NCI-H2227 (cell line): ENCODE data around the gene USP6.
"Not testable (repeated sequence)": the region's sequence is repeated elsewhere in the genome, so short reads cannot be mapped to it uniquely, and the experiment has no call there.

ENCODE experiments used
- DNase-seq: peaks from one replicate; lab custom pipeline; 2025; ENCODE audit not compliant: unreplicated experiment; lab: John Stamatoyannopoulos, UW

The USP6 gene

DNA sequence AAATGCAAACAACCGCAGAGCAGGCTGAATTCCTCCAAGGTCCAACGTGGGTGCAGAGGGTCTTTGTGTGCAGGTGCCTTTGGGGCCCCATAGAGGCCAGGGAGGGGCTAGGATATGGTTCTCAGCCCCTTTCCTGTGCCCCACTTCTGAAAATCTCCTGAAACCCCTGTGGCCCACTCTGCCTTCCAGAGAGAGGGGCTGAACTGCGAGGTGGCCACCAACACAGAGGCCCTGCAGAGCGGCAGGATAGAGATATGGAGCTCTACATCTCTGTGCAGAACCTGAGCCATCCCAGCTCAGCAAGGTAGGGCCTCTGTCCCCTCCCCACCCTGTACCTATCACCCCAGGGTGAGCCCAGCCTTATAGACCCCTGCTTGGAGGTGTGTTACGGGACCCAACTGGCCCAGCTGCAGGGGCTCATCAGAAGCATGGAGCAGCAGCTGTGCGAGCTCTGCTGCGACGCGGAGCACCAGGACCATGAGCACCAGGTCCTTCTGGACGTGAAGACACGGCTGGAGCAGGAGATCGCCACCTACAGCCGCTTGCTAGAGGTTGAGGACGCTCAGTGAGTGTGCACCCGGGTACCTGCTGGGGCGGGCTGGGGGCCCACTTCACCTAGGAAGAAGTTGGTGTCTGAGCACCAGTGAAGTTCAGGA lies 5.5 kb downstream of the USP6 start:
- no peak for DNase-seq

DNA sequence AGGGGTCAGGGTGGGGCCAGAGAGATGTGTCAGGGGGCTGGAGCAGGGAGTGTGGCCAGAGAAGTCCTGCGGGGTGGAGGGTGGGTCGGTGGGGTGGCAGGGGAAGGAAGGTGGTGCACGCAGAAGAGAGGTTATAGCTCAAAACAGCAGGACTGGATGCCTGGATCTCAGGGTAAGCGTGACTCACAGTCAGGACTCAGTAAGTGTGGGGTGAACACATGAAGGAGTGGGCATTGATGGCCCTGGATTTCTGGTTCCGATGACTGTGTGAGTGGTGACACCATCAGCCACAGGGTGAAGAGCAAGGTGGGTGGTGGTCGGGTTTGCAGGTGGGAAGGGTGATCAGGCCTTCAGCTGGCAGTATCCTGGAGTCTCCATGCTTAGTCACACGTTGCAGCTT lies 6.2 kb downstream of the USP6 start:
- not testable (repeated sequence) for DNase-seq

DNA sequence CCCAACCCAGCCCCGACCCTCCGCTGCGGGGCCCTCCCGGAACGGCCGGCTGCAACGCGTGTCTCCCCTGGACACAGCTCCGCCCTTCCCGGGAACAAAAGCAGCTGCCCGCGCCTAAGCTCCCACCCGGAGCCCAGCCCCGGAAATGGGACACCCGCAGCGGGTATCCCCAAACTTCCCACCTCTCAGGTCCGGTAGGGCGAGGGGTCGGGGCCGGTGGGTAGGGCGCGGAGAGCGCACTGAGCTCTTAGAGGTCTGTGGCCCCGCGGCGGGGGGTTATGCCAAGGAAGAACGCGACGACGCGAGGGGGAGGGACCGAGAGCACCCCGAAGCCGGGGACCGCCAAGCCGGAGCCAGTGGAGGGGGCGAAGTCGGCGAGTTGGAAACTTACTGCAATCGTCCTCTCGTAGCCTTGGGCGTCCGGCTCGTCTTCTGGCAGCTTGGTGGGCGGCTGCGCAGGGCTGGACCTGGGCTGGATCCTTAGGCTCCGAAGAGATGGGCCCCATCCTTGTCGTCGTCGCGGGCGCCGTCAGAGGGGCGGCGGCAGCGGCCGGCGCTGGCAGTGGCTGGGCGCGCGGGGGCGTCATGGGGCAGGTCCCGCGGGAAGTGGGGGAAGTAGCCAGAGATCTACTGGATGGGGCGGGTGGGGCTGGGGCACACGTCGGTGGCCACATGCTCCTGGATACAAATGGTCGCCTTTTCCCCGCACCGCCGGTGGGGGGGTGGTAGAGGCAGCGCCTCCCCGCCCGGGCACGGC lies 6.9 kb downstream of the USP6 start:
- DNase-seq, result peak; percentile 36

- no peak for DNase-seq
These were observed 7.7 kb downstream of the USP6 start for GRCh38 chr17:5123343-5124124.

- not testable (repeated sequence) for DNase-seq
These were observed 8.4 kb downstream of the USP6 start for GRCh38 chr17:5124125-5124760.

- not testable (repeated sequence) for DNase-seq
These were observed 9.1 kb downstream of the USP6 start for GRCh38 chr17:5124896-5125295.

DNA sequence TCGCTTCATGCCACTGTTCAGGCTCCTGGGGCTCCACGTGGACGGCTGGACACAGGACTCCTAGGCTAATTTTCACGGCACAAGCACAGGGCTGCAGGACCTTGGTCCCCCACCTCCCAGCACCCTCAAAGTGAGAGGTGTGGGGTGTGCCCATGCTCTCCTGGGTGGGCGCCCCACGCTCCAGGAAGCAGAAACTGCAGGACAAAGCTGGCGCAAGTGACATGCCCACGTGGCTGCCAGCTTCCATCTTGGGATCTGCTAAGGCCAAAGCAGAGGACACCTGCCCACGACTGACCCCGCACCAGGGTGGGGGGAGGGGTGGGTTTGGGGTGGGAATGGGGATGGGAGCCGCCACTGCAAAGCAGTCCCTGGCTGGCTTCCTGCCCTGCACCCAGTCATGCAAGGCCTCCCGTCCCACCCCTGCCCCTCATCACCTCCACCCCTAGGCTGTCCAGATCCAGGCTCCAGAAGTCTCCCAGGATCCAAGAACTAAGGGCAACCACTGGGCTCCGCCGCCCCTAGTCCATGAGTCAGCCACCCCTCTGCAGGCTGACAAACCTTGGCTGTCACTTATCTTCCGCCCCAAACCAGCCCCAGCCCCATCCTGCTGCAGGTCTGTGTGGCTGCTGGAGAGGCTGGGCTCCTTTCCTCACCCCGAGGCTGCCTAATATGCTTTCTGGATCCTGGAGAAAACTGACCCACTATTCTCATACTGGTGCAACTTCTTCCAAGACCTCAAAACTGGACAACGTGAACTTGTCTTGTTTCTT lies 11.1 kb downstream of the USP6 start:
- DNase-seq, result no peak

DNA sequence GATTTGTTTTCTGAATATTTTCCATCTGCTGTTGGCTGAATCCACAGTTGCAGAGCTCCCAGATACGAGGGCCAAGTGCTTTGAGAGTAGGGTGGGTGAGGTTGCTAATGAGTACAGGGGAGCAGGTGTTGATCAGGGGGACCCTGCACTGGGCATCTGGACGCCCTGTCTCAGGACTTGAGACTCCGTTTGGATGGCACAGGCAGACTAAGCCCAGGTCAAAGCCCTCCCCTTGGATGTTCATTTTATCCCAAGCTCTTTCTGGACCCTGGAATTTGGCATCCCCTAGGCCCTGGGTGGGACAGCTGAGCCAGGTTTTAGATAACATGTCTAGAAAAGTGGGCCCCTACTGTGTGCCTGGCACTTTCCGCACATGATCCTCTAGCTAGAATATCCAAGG lies 12.1 kb downstream of the USP6 start:
- no peak for DNase-seq

- not testable (repeated sequence) for DNase-seq
These were observed 12.6 kb downstream of the USP6 start for GRCh38 chr17:5128387-5128786.

DNA sequence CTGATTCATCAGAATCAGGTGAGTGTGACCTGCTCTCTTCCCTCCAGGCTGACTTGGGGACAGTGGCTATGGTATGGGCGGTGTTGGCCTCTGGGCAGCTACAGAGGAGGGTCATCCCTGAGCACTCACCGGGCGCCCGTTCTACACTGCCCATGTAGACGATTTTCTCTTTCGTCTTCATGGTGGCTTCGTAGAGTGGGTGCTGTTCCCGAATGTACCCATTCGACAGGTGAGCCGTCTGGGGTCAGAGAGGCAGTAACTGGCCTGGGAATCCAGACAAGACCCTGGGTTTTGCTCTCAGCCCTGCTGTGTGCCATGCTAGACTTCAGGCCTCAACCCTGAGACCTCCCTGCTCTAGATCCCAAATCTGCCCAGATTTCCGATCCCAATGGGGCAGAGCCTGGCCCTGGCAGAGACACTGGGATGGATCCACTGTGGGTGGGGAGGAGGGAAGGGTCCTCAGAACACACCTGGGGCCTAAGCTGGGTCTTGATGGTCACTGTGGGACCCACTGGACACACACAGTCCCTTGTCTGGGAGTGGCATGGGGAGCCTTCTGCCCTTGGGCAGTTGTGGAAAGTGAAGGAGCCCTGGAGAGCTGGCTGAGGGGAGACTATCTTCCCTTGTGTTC lies 13.2 kb downstream of the USP6 start:
- no peak for DNase-seq

DNA sequence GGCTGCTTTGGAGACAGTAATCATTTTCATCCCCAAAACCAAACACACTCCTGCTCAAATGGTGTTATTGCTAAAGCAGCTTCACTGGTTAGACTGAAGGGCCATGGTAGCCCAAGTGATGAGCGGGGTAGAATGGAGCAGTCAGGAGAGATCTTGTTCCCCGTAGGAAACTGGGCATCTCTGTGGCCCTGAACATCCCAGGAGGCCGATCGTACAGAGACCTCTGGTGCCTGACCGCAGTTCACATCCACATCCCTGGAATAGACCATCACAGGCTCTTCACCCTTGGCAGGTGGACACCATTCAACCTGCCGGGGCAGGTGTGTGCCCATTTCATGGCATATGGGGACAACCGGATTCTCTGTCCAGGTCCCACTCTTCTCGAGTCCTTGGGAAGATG lies 13.9 kb downstream of the USP6 start:
- not testable (repeated sequence) for DNase-seq

- not testable (repeated sequence) for DNase-seq
These were observed 14.4 kb downstream of the USP6 start for GRCh38 chr17:5130261-5130660.

DNA sequence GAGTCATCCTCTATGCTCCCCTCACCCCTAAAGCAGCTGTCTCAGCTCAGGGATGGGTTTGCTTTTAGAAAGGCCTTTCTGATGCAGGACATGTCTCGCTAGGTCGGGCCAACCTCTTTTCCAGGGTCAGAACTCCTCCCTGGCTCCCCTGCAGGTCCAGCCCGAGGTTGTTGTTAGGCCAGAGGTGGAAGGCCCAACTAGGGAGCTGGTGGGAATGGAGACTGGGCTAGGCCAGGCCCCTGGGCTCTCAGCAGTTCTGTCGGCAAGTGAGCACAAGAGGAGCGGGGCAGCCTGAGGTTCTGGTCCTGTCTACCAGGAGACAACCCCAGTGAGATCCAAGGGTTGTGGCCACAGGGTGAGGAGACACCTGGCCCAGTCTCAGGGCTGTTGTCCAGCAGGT lies 14.9 kb downstream of the USP6 start:
- DNase-seq, result not testable (repeated sequence)

DNA sequence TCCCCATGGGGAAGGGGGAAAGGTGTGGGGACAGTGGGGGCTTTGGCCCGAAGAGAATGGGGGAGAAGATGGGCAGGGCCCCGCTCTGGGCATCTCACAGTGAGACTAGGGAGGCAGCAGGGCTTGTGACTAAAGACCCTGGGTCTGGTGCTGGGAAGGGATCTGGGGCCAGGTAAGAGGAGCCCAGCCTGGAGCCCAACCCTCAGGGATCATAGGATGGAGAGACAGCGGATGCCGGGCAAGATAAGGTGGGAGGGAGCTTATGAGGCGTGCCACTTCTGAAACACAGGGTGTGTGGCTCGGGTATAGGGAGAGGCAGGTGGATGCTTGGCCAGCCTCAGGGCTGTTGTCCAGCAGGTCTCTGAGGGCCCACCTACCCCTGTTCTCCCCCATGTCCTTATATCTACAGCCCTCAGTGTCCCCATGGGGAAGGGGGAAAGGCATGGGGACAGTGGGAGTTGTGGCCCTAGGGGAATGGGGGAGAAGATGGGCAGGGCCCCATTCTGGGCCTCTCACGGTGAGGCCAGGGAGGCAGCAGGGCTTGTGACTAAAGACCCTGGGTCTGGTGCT lies 15.4 kb downstream of the USP6 start:
- no peak for DNase-seq

DNA sequence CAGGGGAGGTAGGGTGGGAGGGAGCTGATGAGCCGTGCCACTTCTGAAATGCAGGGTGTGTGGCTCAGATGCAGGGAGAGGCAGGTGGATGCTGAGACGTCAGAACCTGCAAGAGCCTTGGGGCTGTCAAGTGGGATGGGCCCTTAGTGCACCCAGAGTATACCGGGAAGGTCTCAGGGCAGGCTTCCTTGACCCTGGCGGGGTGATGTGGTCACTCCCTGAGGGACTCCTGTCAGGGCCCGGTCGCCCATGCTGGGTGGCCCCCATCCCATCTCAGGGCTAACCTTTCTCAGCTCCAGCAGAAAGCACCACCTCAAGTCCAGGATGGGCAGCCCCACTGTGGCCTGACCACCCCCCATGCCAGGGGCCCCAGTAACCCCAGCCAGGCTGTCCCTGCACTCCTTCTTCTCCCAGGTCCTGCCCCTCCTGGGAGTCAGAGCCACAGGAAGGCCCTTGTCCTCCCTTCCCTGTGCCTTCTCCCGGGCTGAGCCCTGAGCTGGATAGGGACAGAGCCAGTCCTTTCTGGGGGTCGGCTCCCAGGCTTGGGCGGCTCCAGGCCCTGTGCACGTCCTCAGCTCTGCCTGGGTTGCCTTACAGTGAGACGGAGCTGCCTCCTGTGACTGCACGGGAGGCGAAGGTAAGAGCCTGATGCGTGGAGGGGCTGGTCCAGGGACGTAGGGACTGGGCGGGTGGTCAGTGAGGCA lies 16.1 kb downstream of the USP6 start:
- DNase-seq, result not testable (repeated sequence)

GRCh38 chr17:5132503-5133225 lies 16.8 kb downstream of the USP6 start:
- not testable (repeated sequence) for DNase-seq

- DNase-seq, result no peak
These were observed 17.5 kb downstream of the USP6 start for GRCh38 chr17:5133311-5133710.

DNA sequence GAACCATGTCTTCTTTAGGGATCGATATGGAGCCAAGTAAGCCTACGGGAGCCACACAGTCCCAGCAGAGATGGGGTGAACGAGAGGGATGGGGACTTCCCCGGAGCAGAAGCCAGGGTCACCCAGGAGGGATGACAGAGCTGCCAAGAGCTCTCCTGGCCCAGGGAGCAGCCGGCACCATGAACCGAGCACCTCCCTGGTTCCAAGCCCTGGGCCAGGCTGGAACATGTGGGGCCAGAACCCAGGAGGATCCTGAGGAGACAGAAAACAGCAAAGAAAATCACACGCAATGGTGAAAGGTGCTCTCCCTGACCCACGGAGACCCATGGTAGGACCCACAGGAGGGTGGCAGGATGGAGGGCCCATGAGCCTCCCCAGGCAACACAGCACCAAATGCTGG lies 18.1 kb downstream of the USP6 start:
- DNase-seq, result not testable (repeated sequence)
